Psoas muscle (tissue), 8 donors: ENCODE data around the gene NIPSNAP3A. TPM values are rescaled to one million over a fixed set of nuclear protein-coding genes. Genes with fewer than 3 reads are reported as not detected.
"Not testable (repeated sequence)": the region's sequence is repeated elsewhere in the genome, so short reads cannot be mapped to it uniquely, and the experiment has no call there.

Source experiments
- ATAC-seq, 4 donors: fragments of 200-7000 bp; cut with Tn5 transposase; one replicate each; pipeline ENCODE4 v1.9.1; 2020; ENCODE audit warnings: moderate library complexity in 3 of 4, mild to moderate bottlenecking in 2 of 4
- DNase-seq, 2 donors: peaks; one replicate each; pipeline ENCODE4 v3.0.0-alpha.2; 2020
- H3K27ac ChIP-seq: fragments of 200-600 bp; one replicate; pipeline ENCODE4 v1.8.0; 2022
- H3K27me3 ChIP-seq, 3 donors: fragments of 200-600 bp in 1 of 3; one replicate each; pipeline versions ENCODE4 v1.6.1 to v1.8.0; 2013 to 2022; ENCODE audit warnings: low read length in 2 of 3, mild to moderate bottlenecking in 2 of 3, moderate library complexity in 1 of 3; ENCODE audit not compliant: insufficient read depth in 3 of 3
- H3K36me3 ChIP-seq, 2 donors: fragments of 200-600 bp in 1 of 2; one replicate each; pipeline versions ENCODE4 v1.6.1 to v1.8.0; 2013 to 2022; ENCODE audit warnings: low read depth in 1 of 2, mild to moderate bottlenecking in 1 of 2, moderate library complexity in 1 of 2; ENCODE audit not compliant: insufficient read depth in 1 of 2
- H3K4me1 ChIP-seq: fragments of 200-600 bp; one replicate; pipeline ENCODE4 v1.8.0; 2022
- H3K4me3 ChIP-seq: fragments of 200-600 bp; one replicate; pipeline ENCODE4 v1.8.0; 2022; ENCODE audit warnings: mild to moderate bottlenecking
- H3K9me3 ChIP-seq: fragments of 200-600 bp; one replicate; pipeline ENCODE4 v1.8.0; 2022
- WGBS, 3 donors: extraction: QIAGEN DNeasy Blood & Tissue Kit; methylation state at CpG; one replicate each; pipeline versions ENCODE4 v1.1.6 to v1.1.7; 2013; 5-methylcytosine and 5-hydroxymethylcytosine counted together
- intact Hi-C, 2 donors: fragments of 100-400 bp; cut with DNase I; formaldehyde crosslinking; loops; one replicate each; pipeline versions ENCODE4 v1.11.0 to v1.14.2; 2022
- polyA plus RNA-seq, 3 donors: library from polyadenylated mRNA; stranded (reverse); fragments of 200-250 nt; gene quantifications; one replicate each; pipeline ENCODE4 v1.2.3, GENCODE V29; 2013
- total RNA-seq, 4 donors: library from RNA; stranded (reverse); fragmentation: NEBNext Ultra II Directional in 2 of 4; extraction: Animal tissue kit (Norgen Biotek cat#: 25700) in 2 of 4; gene quantifications; one replicate each; pipeline versions ENCODE4 v1.2.1 to v1.2.4, GENCODE V29; 2021 to 2023
- TF ChIP-seq, protein P1 (sequence below): fragments of 200-600 bp; IDR thresholded peaks from one replicate; pipeline ENCODE4 v1.8.0; 2022; ENCODE audit warnings: antibody characterized with exemption
- donor health status: healthy with polysubstance abuse.
- donor health status: DM: no; HTN: no; CAD: no; lungs with moderate emphysema.
- donor health status: Bipolar disorder and iron deficiency.
- donor health status: healthy.
- donor health status: DM: yes; HTN: yes; CAD: no.
- donor health status: DM: no; HTN: no; CAD: no.
- donor health status: DM: no; HTN: no; CAD: no.
- donor health status: DM: yes; HTN: yes; CAD: no.

Gene NIPSNAP3A
- total and polyA plus RNA-seq, 7 donors, result 4.3 to 19.8 (median 9.3) TPM

DNA sequence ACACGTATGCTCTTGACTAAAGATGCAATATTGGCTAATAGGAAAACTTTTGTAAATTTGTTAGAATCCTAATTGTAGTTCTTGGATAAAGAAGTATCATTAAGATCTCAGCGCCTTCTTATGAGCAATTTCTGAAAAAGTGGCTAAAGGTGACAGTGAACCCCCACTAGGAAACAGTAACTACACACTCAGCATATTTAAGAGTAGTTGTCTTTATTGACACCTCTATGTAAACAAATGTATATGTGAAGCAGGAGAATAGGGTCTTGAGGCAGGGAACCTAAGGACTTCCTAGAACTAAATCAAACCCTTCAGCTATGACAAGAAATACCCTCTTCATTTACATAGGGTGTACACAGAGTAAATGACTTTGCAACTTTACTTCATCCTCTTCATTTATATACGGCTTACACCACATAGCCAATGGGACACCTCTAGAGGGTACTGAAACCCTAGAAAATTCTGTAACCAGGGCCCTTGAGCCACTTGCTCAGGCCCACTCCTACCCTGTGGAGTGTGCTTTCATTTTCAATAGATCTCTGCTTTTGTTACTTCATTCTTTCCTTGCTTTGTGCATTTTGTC is 2.8 kb downstream of the NIPSNAP3A start:
- TF ChIP-seq, protein P1, sequence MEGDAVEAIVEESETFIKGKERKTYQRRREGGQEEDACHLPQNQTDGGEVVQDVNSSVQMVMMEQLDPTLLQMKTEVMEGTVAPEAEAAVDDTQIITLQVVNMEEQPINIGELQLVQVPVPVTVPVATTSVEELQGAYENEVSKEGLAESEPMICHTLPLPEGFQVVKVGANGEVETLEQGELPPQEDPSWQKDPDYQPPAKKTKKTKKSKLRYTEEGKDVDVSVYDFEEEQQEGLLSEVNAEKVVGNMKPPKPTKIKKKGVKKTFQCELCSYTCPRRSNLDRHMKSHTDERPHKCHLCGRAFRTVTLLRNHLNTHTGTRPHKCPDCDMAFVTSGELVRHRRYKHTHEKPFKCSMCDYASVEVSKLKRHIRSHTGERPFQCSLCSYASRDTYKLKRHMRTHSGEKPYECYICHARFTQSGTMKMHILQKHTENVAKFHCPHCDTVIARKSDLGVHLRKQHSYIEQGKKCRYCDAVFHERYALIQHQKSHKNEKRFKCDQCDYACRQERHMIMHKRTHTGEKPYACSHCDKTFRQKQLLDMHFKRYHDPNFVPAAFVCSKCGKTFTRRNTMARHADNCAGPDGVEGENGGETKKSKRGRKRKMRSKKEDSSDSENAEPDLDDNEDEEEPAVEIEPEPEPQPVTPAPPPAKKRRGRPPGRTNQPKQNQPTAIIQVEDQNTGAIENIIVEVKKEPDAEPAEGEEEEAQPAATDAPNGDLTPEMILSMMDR, result no peak
- H3K4me3 ChIP-seq, result no peak overlapping the region
- H3K36me3 ChIP-seq, result peaks cover 0 to 48% of the 10 kb centered on the region in 2 donors
- ATAC-seq, result no peak
- no peak for DNase-seq
- intact Hi-C loops, result no loop called here
- H3K27ac ChIP-seq, result no peak overlapping the region
- peaks cover 12% of the 10 kb centered on the region for H3K4me1 ChIP-seq
- WGBS, 3 donors, result 94 to 97% (median 96%) methylated on average over 3 of the region's 3 CpGs
- H3K9me3 ChIP-seq, result no peaks in the 10 kb centered on the region
- no peaks in the 10 kb centered on the region for H3K27me3 ChIP-seq

DNA sequence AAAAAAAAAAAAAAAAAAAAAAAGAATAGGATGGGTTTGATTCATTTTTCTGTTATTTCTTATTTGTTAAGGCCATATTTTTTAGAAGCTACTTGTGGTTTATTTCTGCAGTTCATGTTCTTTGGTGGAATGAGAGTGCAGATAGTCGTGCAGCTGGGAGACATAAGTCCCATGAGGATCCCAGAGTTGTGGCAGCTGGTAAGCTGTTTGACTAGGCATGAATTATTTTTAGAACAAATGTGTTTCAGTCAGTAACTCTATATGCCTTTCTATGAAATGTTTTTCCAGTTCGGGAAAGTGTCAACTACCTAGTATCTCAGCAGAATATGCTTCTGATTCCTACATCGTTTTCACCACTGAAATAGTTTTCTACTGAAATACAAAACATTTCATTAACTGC is 11.5 kb downstream of the NIPSNAP3A start:
- peaks cover 0 to 36% of the 10 kb centered on the region in 2 donors for H3K36me3 ChIP-seq
- intact Hi-C loops, result no loop called here
- no peak for DNase-seq
- no peaks in the 10 kb centered on the region for H3K27me3 ChIP-seq
- WGBS, 3 donors, result 9 to 25% (median 17%) methylated on average over 3 of the region's 3 CpGs
- peak overlapping the region; percentile 85 for H3K27ac ChIP-seq
- peaks cover 8% of the 10 kb centered on the region for H3K4me1 ChIP-seq
- peak overlapping the region; percentile 56 for H3K4me3 ChIP-seq
- no peaks in the 10 kb centered on the region for H3K9me3 ChIP-seq
- peak; percentile 79 to 89 (median 86) for ATAC-seq
- TF ChIP-seq, protein P1, result no peak

DNA sequence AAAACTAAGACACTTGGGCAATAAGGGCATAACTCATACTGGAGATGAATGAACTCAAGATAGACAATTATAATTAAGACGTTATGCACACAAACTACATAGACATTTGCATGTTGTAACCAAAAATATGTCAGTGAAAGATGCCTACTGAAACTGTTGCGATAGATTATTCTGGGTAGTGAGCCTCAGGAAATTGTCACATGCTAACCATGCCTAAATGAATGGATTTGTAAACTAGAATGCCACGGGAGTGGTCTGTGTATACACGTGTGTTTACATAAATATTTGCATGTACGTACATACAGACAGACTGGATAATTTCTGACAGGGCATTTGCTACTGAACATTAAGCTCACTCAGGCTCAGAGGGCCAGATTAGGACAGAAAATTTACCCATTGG is 17.7 kb downstream of the NIPSNAP3A start:
- intact Hi-C loops, result no loop called here
- H3K4me1 ChIP-seq, result peaks cover 21% of the 10 kb centered on the region
- H3K36me3 ChIP-seq, result peaks cover 0 to 8% of the 10 kb centered on the region in 2 donors
- no peak for ATAC-seq
- H3K27ac ChIP-seq, result peak overlapping the region; percentile 90
- DNase-seq, result no peak
- TF ChIP-seq, protein P1, result no peak
- no peaks in the 10 kb centered on the region for H3K9me3 ChIP-seq
- 33 to 40% (median 35%) methylated on average over 5 of the region's 5 CpGs for WGBS, 3 donors
- H3K27me3 ChIP-seq, result no peaks in the 10 kb centered on the region
- peak overlapping the region; percentile 82 for H3K4me3 ChIP-seq

DNA sequence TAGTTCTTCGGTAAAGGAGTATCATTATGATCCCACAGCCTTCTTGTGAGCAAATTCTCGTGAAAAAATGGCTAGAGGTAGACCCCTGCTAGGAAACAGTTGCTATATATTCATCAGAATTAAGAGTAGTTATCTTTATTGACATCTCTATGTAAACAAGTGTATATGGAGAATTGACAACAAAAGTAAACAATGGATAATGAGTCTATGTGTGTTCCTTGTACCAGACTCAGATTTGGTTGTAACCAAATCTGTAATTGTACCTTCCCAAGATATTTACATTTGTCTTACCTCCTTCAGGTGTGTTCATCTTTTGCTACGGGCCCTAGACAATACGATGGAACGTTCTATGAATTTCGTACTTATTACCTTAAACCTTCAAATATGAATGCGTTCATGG is 18.5 kb downstream of the NIPSNAP3A start:
- H3K9me3 ChIP-seq, result no peaks in the 10 kb centered on the region
- TF ChIP-seq, protein P1, result no peak
- 91 to 95% (median 91%) methylated on average over 7 of the region's 7 CpGs for WGBS, 3 donors
- peaks cover 13% of the 10 kb centered on the region for H3K4me1 ChIP-seq
- intact Hi-C loops, result no loop called here
- H3K4me3 ChIP-seq, result no peak overlapping the region
- H3K27me3 ChIP-seq, result no peaks in the 10 kb centered on the region
- no peak for ATAC-seq
- DNase-seq, result no peak
- H3K36me3 ChIP-seq, result peaks cover 0 to 12% of the 10 kb centered on the region in 2 donors
- H3K27ac ChIP-seq, result peak overlapping the region; percentile 90

DNA sequence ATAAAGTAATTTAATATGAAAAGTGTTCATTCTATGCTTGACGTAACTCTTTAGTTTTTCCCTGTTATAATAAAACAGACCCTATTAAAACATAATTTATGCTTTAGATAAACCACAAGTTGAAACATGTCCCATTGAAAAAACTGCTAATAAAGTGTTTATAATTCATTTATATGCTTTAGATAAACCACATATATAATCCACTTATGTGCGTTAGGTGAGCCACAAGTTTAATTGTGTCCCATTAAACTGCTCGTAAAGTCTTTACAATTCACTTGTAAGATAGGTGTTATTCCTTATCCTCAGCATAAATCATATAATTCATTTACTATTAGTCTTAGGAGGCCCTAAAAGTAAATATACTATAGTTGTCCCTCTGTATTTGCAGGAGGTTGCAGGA is 20.0 kb downstream of the NIPSNAP3A start:
- Histone ChIP-seq H3K4me3 (no peak overlapping the region), H3K36me3 (peaks cover 0 to 17% of the 10 kb centered on the region in 2 donors), H3K4me1 (peaks cover 17% of the 10 kb centered on the region), H3K9me3 (no peaks in the 10 kb centered on the region), H3K27me3 (no peaks in the 10 kb centered on the region), H3K27ac (no peak overlapping the region)
- WGBS, 3 donors, result 96 to 99% (median 97%) methylated on average over 3 of the region's 3 CpGs
- ATAC-seq (no peak), DNase-seq (no peak)
- intact Hi-C loops, result no loop called here
- TF ChIP-seq, protein P1, result no peak

DNA sequence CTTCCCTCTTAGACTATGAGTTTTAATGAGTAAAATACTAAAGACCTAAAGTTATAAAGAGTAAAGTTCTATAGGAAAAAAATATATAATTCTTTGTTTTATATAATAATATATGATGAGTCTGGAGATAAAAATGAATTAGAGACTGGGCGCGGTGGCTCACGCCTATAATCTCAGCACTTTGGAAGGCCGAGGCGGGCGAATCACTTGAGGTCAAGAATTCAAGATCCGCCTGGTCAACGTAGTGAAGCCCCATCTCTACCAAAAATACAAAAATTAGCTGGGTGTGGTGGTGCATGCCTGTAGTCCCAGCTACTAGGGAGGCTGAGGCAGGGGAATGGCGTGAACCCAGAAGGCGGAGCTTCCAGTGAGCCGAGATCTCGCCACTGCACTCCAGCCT is 21.5 kb downstream of the NIPSNAP3A start:
- intact Hi-C loops, result not testable (repeated sequence)

More for the DNA sequence above, 21.5 kb downstream of the NIPSNAP3A start:
- peaks cover 0 to 17% of the 10 kb centered on the region in 2 donors for H3K36me3 ChIP-seq
- peaks cover 29% of the 10 kb centered on the region for H3K4me1 ChIP-seq
- H3K27me3 ChIP-seq, ATAC-seq, H3K9me3 ChIP-seq, DNase-seq, H3K4me3 ChIP-seq, H3K27ac ChIP-seq: not testable (repeated sequence)
- 96 to 98% (median 97%) methylated on average over 11 to 12 of the region's 12 CpGs for WGBS, 3 donors
